Stimulated activated CD4-positive, alpha-beta T cell treated with anti-CD3 and anti-CD28 coated beads, Interleukin-15, amount 100 ng/mL, for 24 hours (primary cell): Measurements from ENCODE around the gene YWHAQ.
"Not testable (repeated sequence)": the region's sequence is repeated elsewhere in the genome, so short reads cannot be mapped to it uniquely, and the experiment has no call there.

Experiments used
- DNase-seq: peaks from one replicate; pipeline ENCODE4 v3.0.0-alpha.2; 2020

The YWHAQ gene

GRCh38 chr2:9590641-9591040, 40.2 kb downstream of the YWHAQ start:
- no peak for DNase-seq

DNA sequence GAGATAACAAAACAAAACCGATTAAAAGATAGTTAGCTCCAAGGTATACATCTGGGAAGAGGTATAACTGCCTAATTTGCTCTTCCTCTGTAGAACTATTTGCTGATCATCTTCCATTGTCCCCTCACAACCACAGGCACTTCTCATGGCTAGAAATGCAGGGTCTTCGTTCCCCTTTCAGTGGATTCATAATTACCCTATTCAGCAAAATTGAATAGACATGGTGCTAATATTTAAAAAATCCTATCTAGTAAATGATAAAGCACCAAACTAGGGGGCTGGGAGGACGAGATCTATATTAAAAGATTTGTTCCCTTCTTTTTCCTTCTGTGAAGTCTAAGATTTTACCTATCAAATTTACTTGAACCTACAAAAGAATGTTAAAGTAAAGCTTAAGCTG, 44.3 kb downstream of the YWHAQ start:
- DNase-seq = no peak

GRCh38 chr2:9585486-9585885, 45.3 kb downstream of the YWHAQ start:
- DNase-seq = no peak

- not testable (repeated sequence) for DNase-seq
Measured at GRCh38 chr2:9584902-9585301, 45.9 kb downstream of the YWHAQ start.

DNA sequence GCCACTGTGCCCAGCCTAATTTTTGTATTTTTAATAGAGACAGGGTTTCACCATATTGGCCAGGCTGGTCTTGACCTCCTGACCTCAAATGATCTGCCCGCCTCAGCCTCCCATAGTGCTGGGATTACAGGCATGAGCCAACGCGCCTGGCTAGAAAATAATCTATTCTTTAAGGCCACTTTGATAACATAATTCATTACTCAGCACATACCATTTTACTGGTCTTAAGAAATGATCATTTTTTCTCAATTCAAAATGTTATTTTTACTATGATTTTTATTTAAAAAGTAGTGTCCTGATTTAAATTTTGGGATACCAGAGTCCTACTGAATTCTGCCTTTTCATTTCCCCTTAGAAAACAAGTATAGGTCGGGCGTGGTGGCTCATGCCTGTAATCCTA, 48.2 kb downstream of the YWHAQ start:
- DNase-seq = no peak

GRCh38 chr2:9578467-9579235, 52.1 kb downstream of the YWHAQ start:
- no peak for DNase-seq

GRCh38 chr2:9574331-9574730, 56.5 kb downstream of the YWHAQ start:
- no peak for DNase-seq

- no peak for DNase-seq
Measured at GRCh38 chr2:9573840-9574239, 57.0 kb downstream of the YWHAQ start.

GRCh38 chr2:9573013-9573720, 57.6 kb downstream of the YWHAQ start:
- DNase-seq = no peak

- DNase-seq = no peak
Measured at GRCh38 chr2:9570182-9571060, 60.4 kb downstream of the YWHAQ start.

GRCh38 chr2:9565436-9566153, 65.2 kb downstream of the YWHAQ start:
- DNase-seq = no peak

DNA sequence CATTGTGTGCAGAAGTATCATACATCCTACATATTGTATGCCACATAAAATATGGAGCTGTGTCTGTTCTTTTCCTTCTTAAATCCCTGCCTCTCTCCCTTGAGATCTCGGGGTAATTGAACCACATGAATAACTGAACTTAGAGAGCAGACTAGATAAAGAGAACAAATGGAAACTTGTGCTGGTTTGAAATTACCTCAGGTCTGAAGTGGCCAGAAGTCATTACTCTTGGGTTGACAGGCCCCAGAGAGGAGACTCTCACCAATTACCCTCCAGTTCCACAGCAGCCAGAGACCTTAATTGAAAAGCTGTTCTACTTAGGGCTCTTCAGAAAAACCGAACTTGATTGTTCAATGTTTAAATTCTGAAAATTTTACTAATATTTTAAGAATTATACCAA, 70.2 kb downstream of the YWHAQ start:
- no peak for DNase-seq

- DNase-seq = no peak
Measured at GRCh38 chr2:9558948-9559381, 71.8 kb downstream of the YWHAQ start.

GRCh38 chr2:9556121-9556743, 74.6 kb downstream of the YWHAQ start:
- DNase-seq = no peak

DNA sequence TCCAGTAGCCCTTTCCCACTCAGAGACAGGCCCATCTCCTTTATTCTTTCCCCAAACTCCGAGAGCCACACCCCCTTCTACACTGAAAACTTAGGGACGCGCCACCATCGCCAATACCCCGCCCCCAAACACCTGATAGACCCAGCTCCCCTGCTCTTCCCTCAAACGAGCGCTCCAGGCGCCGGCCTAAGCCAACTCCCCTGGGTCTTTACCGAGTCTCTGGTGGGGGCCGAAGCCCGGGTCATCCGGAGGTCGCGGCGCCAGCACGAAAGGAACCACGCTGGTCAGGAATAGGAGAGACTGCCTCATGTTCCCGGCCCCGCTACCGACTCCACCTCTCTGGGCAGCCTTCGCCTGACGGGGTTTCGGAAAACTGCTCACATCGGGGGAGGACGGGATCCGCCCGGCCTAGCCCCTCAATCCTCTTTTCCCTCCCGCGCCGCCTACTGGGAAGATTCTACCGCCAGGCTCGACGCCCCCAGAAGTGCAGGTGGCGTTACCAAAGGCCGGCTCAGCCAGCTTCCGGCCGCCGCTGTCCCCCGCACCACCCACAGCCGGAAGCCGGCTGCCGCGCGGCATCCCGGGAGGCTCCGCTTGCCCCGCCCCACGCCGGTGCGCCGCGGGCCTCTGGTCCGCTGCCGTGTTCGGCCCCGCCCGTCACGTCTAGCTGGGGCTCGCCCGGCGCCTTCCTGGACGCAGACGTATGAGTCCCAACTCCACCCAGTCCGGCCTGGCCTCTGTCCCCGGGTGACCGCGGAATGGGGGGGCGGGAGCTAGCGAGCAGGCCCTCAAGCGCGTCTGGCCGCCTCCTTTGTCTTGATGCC, 75.3 kb downstream of the YWHAQ start, which contains the start of gene ADAM17:
TSS of gene ADAM17 (minus strand) at position 534 of the 824 bp plus-strand sequence. CDS start at position 309, 225 bp downstream.
- peak; percentile 93 for DNase-seq

DNA sequence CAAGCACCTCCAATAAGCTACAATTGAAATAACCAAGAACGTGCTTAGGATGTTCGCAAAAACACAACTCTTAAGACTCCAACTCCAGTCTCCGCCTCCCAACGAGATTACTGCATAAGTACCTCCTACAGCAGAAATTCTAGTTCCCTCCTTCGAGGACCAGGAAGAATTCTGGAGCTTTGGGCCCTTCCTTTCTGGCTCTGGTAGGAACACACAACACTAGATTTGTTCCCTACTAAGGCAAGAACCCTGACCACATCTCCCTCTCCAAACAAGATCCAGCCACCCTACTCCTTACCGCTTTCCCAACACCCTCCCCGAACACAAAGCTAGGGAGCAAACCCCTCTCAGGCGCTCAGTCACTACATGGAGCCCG, 75.9 kb downstream of the YWHAQ start:
- DNase-seq = peak; percentile 34

DNA sequence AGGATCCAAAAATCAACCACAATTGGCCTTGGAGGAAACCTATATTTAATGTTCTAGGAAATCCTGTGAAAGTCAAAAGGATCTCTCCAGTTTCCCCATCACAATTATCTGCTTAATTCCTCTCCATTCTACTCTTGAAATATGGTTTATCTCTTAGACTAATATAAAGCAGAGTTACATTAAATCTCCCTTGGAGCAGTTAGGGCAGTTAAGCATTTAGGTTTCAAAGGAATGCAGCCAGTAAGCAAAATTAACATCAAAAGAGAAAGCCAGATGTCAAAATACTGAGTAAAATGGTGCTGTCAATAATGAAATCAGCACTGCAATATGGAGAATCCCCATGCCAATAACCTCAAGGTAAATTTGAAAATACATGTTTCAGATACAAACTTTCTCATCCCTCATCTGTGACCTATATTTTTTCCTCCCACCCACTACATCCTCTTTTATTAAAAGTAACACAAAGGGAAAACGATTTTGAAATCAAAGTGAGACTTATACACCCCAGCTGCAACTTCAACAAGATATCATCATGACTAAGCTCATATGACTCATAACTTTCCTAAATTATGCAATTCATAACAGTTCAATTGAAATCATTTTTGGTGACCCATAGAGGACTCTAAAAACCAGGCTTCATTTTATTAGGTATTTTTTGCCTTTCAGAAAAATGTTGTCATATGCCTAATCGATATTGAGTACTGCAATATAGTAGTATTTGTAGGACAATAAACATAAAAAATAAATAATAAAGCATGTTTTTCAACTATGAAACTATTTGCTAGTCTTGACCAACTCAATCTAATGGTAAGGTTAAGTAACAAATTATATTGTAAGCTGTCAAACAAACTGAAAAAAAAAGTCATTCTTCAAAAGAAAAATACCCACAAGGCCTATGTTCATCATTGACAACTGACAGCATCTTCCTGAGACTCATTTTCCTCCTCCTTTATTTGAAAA, 78.3 kb downstream of the YWHAQ start:
- DNase-seq = no peak

GRCh38 chr2:9550859-9551391, 79.9 kb downstream of the YWHAQ start:
- DNase-seq = not testable (repeated sequence)

GRCh38 chr2:9549420-9549819, 81.4 kb downstream of the YWHAQ start:
- no peak for DNase-seq

- no peak for DNase-seq
Measured at GRCh38 chr2:9548506-9548905, 82.3 kb downstream of the YWHAQ start.
